Brain microvascular endothelial cell (primary cell): Measurements from ENCODE around the gene ZNF70.

ENCODE experiments used
- DNase-seq: peaks from one replicate; pipeline ENCODE4 v3.0.0-alpha.2; 2020
- H3K27ac ChIP-seq: fragments of 250-450 bp; sonication (Bioruptor Pico); 2 replicates; pipeline ENCODE4 v1.5.1; 2020; ENCODE audit warnings: mild to moderate bottlenecking, moderate library complexity
- H3K27me3 ChIP-seq: fragments of 250-450 bp; sonication (Bioruptor Pico); replicated peaks from 2 replicates; pipeline ENCODE4 v1.5.1; 2020; ENCODE audit warnings: mild to moderate bottlenecking
- H3K36me3 ChIP-seq: fragments of 250-450 bp; sonication (Bioruptor Pico); replicated peaks from 2 replicates; pipeline ENCODE4 v1.5.1; 2020; ENCODE audit warnings: mild to moderate bottlenecking
- H3K4me3 ChIP-seq: 2 replicates; pipeline ENCODE4 v1.5.1; 2011; ENCODE audit warnings: low read depth, mild to moderate bottlenecking, control low read depth, low read length, moderate library complexity
- in situ Hi-C: cut with HindIII; loops from 2 replicates; pipeline ENCODE4 v1.10.0; 2017; ENCODE audit warnings: low sequenced_read_pairs, low pct_ligation_motif_present
- TF ChIP-seq, protein P1 (sequence below): IDR thresholded peaks from 2 replicates; pipeline ENCODE4 v1.5.1; 2011; ENCODE audit warnings: low read depth, mild to moderate bottlenecking, moderate library complexity, low read length, control low read depth, inconsistent platforms; ENCODE audit errors: missing control alignments

ZNF70 gene

DNA sequence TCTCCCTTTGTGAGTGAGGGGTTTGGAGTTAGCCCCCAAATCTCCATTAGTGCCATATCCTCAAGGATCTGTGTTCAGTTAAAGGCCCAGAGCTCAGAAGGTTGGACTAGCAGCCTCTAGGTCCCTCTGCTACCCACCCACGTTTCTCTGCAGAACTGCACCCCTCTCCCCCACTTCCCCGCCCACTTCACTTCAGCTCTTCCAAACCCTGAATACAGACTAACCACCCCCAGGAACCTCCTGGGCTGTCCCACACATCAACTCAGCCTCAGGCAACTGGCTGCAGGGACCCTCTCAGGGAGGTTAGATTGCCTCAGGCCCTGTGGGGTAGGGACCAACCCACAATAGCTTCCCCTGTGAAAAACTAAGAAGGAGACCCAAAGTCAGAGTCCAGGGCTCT, 2.5 kb upstream of the ZNF70 start:
- Histone ChIP-seq H3K36me3 (no peaks in the 10 kb centered on the region), H3K27ac (no peak overlapping the region), H3K27me3 (no peaks in the 10 kb centered on the region), H3K4me3 (no peak overlapping the region)
- in situ Hi-C loops, result no loop called here
- no peak for DNase-seq
- TF ChIP-seq, protein P1, sequence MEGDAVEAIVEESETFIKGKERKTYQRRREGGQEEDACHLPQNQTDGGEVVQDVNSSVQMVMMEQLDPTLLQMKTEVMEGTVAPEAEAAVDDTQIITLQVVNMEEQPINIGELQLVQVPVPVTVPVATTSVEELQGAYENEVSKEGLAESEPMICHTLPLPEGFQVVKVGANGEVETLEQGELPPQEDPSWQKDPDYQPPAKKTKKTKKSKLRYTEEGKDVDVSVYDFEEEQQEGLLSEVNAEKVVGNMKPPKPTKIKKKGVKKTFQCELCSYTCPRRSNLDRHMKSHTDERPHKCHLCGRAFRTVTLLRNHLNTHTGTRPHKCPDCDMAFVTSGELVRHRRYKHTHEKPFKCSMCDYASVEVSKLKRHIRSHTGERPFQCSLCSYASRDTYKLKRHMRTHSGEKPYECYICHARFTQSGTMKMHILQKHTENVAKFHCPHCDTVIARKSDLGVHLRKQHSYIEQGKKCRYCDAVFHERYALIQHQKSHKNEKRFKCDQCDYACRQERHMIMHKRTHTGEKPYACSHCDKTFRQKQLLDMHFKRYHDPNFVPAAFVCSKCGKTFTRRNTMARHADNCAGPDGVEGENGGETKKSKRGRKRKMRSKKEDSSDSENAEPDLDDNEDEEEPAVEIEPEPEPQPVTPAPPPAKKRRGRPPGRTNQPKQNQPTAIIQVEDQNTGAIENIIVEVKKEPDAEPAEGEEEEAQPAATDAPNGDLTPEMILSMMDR, result no peak

DNA sequence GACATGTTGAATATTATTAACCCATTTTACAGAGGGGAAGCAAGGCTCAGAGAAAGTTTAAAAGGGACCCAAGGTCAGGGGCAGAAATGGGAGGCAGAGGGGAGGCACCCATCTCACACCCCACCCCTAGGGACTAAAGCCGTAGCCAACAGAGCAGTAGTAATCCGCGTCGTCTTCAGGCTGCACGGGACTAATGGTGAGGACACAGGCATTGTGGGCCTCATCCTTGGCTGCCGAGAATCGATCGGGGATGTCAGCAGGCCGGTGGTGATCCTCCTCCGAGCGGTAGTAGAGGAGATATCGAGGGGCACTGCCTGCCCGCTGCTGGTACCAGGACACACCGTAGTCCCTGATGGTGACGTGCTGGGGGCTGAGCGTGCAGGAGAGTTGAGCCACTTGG, 1.8 kb upstream of the ZNF70 start:
- in situ Hi-C loops, result no loop called here
- DNase-seq, result no peak
- H3K27me3 ChIP-seq, result no peaks in the 10 kb centered on the region
- H3K36me3 ChIP-seq, result no peaks in the 10 kb centered on the region
- TF ChIP-seq, protein P1, result no peak
- no peak overlapping the region for H3K4me3 ChIP-seq
- H3K27ac ChIP-seq, result no peak overlapping the region

DNA sequence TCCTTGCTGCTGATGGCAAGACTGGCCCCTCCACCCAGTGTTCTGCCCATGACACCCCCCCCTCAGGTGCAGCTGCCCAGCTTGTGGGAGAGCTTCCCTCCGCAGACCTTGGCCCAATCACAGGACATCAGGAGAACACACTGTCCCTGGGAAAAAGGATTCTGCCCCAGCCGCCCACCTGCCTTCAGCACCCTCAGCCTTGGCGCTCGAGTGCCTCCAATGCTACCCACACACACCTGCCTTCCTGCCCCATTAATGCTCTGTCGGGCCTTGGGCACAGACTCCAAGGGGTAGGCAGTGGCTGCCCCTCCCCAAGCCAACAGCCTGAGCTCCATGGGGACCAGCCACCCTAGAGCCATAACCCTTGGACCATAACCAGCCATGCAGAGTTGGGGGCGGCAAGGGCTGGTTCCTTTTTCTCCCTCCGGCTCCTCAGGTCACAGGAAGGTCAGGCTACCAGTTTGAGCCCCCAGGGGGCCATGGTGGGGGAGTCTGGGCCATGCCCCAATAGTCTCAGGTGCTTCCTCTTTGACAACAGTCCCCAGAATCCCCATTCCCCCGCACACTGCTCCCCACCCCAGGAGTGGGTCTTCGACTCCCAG, 1.3 kb upstream of the ZNF70 start:
- Histone ChIP-seq H3K4me3 (no peak overlapping the region), H3K27ac (no peak overlapping the region), H3K36me3 (no peaks in the 10 kb centered on the region), H3K27me3 (no peaks in the 10 kb centered on the region)
- TF ChIP-seq, protein P1, result no peak
- in situ Hi-C loops, result no loop called here
- DNase-seq, result no peak

DNA sequence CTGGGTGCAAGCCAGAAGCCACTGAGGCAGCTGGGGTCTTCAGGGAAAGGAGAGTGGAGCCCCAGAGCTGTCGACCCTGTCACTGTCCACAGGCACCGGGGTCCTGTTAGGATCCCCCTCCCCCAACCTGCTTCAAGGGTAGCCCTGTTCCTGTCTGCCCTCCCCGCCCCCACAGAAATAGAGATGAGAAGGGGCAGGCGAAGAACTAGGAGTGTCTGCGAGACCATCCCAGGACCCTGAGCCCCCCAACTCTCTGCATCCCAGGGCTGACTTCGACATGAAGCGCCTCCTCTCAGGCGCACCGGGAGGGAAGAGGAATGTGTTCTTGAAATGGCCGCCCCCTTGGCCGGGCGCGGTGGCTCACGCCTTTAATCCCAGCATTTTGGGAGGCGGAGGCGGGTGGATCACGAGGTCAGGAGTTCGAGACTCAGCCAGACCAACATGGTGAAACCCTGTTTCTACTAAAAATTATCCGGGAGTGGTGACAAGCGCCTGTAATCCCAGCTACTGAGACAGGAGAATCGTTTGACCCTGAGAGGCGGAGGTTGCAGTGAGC, 607 bp upstream of the ZNF70 start:
- Histone ChIP-seq H3K4me3 (peak overlapping the region; percentile 89), H3K27me3 (no peaks in the 10 kb centered on the region), H3K27ac (peak overlapping the region; percentile 65), H3K36me3 (no peaks in the 10 kb centered on the region)
- TF ChIP-seq, protein P1, result no peak
- DNase-seq, result no peak
- in situ Hi-C loops, result no loop called here

DNA sequence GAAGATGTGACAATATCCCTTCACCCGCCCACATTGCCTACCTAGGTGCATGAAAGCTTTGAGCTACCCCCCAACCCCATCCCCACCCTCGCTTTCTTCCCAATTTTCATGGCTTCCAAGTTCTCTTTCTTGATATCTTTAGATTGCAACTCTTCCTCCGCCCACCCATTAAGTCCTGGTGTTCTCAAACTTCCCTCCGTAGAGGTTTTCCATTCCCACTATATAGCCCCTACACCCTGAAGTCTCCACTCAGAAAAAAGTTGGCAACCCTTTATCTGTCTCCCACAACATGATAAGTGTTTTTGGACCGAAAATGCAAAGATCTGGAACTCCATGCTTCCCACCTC, 572 bp downstream of the ZNF70 start:
- in situ Hi-C loops, result no loop called here
- no peak overlapping the region for H3K27ac ChIP-seq
- H3K27me3 ChIP-seq, result no peaks in the 10 kb centered on the region
- no peak for DNase-seq
- peak overlapping the region; percentile 89 for H3K4me3 ChIP-seq
- peaks cover 2% of the 10 kb centered on the region for H3K36me3 ChIP-seq
- TF ChIP-seq, protein P1, result no peak

DNA sequence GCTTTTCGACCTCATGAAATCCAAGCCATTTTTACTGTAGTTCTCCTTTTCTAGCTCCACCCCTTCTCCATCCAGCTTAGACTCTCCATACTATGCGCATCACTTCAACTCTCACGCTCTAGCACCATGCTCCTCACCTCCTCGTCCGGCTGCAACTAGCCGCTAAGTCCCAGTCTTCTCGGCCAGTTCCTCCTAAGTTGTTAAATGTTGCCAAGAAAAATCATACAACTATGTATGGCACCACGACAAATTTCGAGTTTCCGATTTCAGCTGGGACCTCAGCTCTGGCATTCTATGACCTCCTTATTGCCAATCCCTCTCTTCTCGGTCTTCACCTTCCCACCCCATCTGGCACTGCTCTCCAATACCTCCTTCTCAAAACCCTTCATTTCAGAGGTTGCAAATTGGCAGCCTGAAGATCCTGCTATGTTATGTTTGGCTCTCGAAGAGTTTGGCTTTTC, 1.0 kb downstream of the ZNF70 start:
- in situ Hi-C loops, result no loop called here
- H3K27ac ChIP-seq, result no peak overlapping the region
- DNase-seq, result no peak
- peaks cover 7% of the 10 kb centered on the region for H3K36me3 ChIP-seq
- TF ChIP-seq, protein P1, result no peak
- H3K4me3 ChIP-seq, result peak overlapping the region; percentile 89
- no peaks in the 10 kb centered on the region for H3K27me3 ChIP-seq
